ENCODE results near the gene PRDM16.

PRDM16 gene

GRCh38 chr1:3390291-3390690 lies 321.3 kb downstream of the PRDM16 start:
- DNase-seq: no peak

GRCh38 chr1:3391711-3392110 lies 322.7 kb downstream of the PRDM16 start:
- no peak for DNase-seq

- no peak for DNase-seq
Observed at GRCh38 chr1:3393024-3393986, 324.3 kb downstream of the PRDM16 start.

- DNase-seq: no peak
Observed at GRCh38 chr1:3393987-3394920, 325.3 kb downstream of the PRDM16 start.

GRCh38 chr1:3396411-3396810 lies 327.4 kb downstream of the PRDM16 start:
- no peak for DNase-seq

GRCh38 chr1:3397311-3397710 lies 328.3 kb downstream of the PRDM16 start:
- no peak for DNase-seq

GRCh38 chr1:3398396-3399140 lies 329.6 kb downstream of the PRDM16 start:
- DNase-seq: no peak

- no peak for DNase-seq
Observed at GRCh38 chr1:3399732-3400131, 330.7 kb downstream of the PRDM16 start.

- no peak for DNase-seq
Observed at GRCh38 chr1:3401585-3402257, 332.7 kb downstream of the PRDM16 start.

- DNase-seq: no peak
Observed at GRCh38 chr1:3402258-3403010, 333.4 kb downstream of the PRDM16 start.

- no peak for DNase-seq
Observed at GRCh38 chr1:3403011-3403345, 334.0 kb downstream of the PRDM16 start.

- no peak for DNase-seq
Observed at GRCh38 chr1:3403388-3404231, 334.6 kb downstream of the PRDM16 start.

GRCh38 chr1:3404301-3404700 lies 335.3 kb downstream of the PRDM16 start:
- DNase-seq: no peak

- no peak for DNase-seq
Observed at GRCh38 chr1:3404801-3405200, 335.8 kb downstream of the PRDM16 start.

- DNase-seq: no peak
Observed at GRCh38 chr1:3405491-3405890, 336.5 kb downstream of the PRDM16 start.

GRCh38 chr1:3405974-3406867 lies 337.2 kb downstream of the PRDM16 start:
- DNase-seq: no peak

- DNase-seq: no peak
Observed at GRCh38 chr1:3407021-3407420, 338.0 kb downstream of the PRDM16 start.

- no peak for DNase-seq
Observed at GRCh38 chr1:3408751-3409266, 339.8 kb downstream of the PRDM16 start.

All from Kasumi-1 (cell line).